ENCODE data around the gene TBC1D14. TPM values are rescaled to one million over a fixed set of nuclear protein-coding genes. Genes with fewer than 3 reads are reported as not detected.
"Not testable (repeated sequence)": the region's sequence is repeated elsewhere in the genome, so short reads cannot be mapped to it uniquely, and the experiment has no call there.

TBC1D14 gene
- polyA plus RNA-seq, 1 of the 3 experiments (the other 2 are of a cell fraction): 39.5 TPM

- TF ChIP-seq MEF2A (IDR thresholded peaks at IDR 0.05; ENCODE audit: borderline replicate concordance, low read depth): no peak
- TF ChIP-seq RFX5 (IDR thresholded peaks at IDR 0.05; ENCODE audit: low read length): no peak
- no peak for TF ChIP-seq CHD2 (IDR thresholded peaks at IDR 0.05; ENCODE audit: low read length, partially characterized antibody)
- TF ChIP-seq FOXJ3 (CRISPR knock-in tag; IDR thresholded peaks at IDR 0.05): no peak
- TF ChIP-seq PBX3 (IDR thresholded peaks at IDR 0.05): no peak
- no peak for TF ChIP-seq CTCF (IDR thresholded peaks at IDR 0.05)
- no peak for TF ChIP-seq SIN3A (IDR thresholded peaks at IDR 0.05; ENCODE audit: borderline replicate concordance, low read depth, low read length)
- TF ChIP-seq MXI1 (IDR thresholded peaks at IDR 0.05; ENCODE audit: low read depth, low read length): no peak
- no peak for TF ChIP-seq FOSL2 (IDR thresholded peaks at IDR 0.05; ENCODE audit: borderline replicate concordance, low read depth)
- no peak for TF ChIP-seq POLR2AphosphoS5 (IDR thresholded peaks at IDR 0.05; ENCODE audit: low read depth, low read length)
- TF ChIP-seq RXRA (IDR thresholded peaks at IDR 0.05; ENCODE audit: borderline replicate concordance, low read depth): no peak
- no peak for TF ChIP-seq TAF1 (IDR thresholded peaks at IDR 0.05; ENCODE audit: borderline replicate concordance, low read depth, low read length)
- no peak for TF ChIP-seq EP300 (IDR thresholded peaks at IDR 0.05; ENCODE audit: borderline replicate concordance in 1 of 2, low read depth in 1 of 2, low read length in 1 of 2)
- TF ChIP-seq SMC3 (IDR thresholded peaks at IDR 0.05; ENCODE audit: low read depth, low read length): no peak
- TF ChIP-seq ELF1 (IDR thresholded peaks at IDR 0.05): no peak
- TF ChIP-seq RCOR1 (IDR thresholded peaks at IDR 0.05; ENCODE audit: low read length): no peak
- TF ChIP-seq GABPA (IDR thresholded peaks at IDR 0.05; ENCODE audit: low read depth): no peak
- TF ChIP-seq USF1 (IDR thresholded peaks at IDR 0.05; ENCODE audit: borderline replicate concordance, low read depth): no peak
- no peak for TF ChIP-seq MAX (IDR thresholded peaks at IDR 0.05; ENCODE audit: low read depth)
- Histone ChIP-seq H3K4me3 (ENCODE audit: low read depth in 2 of 2, low read length in 1 of 2) (peak overlapping the region in 1 of 2 experiments; percentile 91; a peak in 2 of 4 replicates), H3K4me2 (peak overlapping the region; percentile 95)
Measured at GRCh38 chr4:6910960-6911874, 1.6 kb downstream of the TBC1D14 start.

GRCh38 chr4:6911917-6912316 lies 2.3 kb downstream of the TBC1D14 start:
- POLR2A ChIA-PET; H3K9ac ChIP-seq; H3K4me3 ChIP-seq (ENCODE audit: low read depth in 2 of 2, low read length in 1 of 2); H3K9me2 ChIP-seq; H3K27ac ChIP-seq (ENCODE audit: low read depth in 2 of 2, low read length in 1 of 2); H3K27me3 ChIP-seq (ENCODE audit: insufficient read depth); H3F3A ChIP-seq (replicated peaks; ENCODE audit: insufficient read depth); H4K20me1 ChIP-seq (ENCODE audit: insufficient read depth); H3K4me2 ChIP-seq; DNase-seq; H3K36me3 ChIP-seq (replicated peaks in 1 of 2; ENCODE audit: control insufficient read depth in 1 of 2, insufficient read depth in 2 of 2, low read length in 1 of 2); H2AFZ ChIP-seq (ENCODE audit: low read depth); H3K9me3 ChIP-seq: not testable (repeated sequence)
- H3K4me1 ChIP-seq (ENCODE audit: control insufficient read depth in 1 of 2, insufficient read depth in 2 of 2, low read depth in 1 of 2, low read length in 1 of 2): peaks cover 9 to 39% of the 10 kb centered on the region in 2 experiments; a peak in 2 of 4 replicates
- CTCF ChIA-PET: interaction anchor here (0.5 to 2.4 kb wide), 4 partner anchors 29 to 128 kb away, joined by 3 to 11 read pairs (median 4); no protein-coding TSS in a partner anchor
- 87% methylated on average over 10 of the region's 10 CpGs for WGBS (ENCODE audit: low lambda C conversion rate)
- peaks cover 19% of the 10 kb centered on the region for H3K79me2 ChIP-seq (ENCODE audit: insufficient read depth)

More at GRCh38 chr4:6910960-6911874, 1.6 kb downstream of the TBC1D14 start:
- H3K9ac ChIP-seq: no peak overlapping the region
- H3K36me3 ChIP-seq (replicated peaks in 1 of 2; ENCODE audit: control insufficient read depth in 1 of 2, insufficient read depth in 2 of 2, low read length in 1 of 2): no peaks in the 10 kb centered on the region
- H3K79me2 ChIP-seq (ENCODE audit: insufficient read depth): peaks cover 19% of the 10 kb centered on the region
- H4K20me1 ChIP-seq (ENCODE audit: insufficient read depth): no peaks in the 10 kb centered on the region; the same call in 1 of the 2 replicates
- POLR2A ChIA-PET: interaction anchor here (0.9 kb wide), 1 partner anchor 12 kb away, joined by 3 read pairs; no protein-coding TSS in a partner anchor
- H3K4me1 ChIP-seq (ENCODE audit: control insufficient read depth in 1 of 2, insufficient read depth in 2 of 2, low read depth in 1 of 2, low read length in 1 of 2): peaks cover 2 to 32% of the 10 kb centered on the region in 2 experiments; a peak in 2 of 4 replicates
- H2AFZ ChIP-seq (ENCODE audit: low read depth): no peak overlapping the region
- no peaks in the 10 kb centered on the region for H3K9me2 ChIP-seq
- no peaks in the 10 kb centered on the region for H3K9me3 ChIP-seq
- H3K27ac ChIP-seq (ENCODE audit: low read depth in 2 of 2, low read length in 1 of 2): no peak overlapping the region
- H3F3A ChIP-seq (replicated peaks; ENCODE audit: insufficient read depth): no peaks in the 10 kb centered on the region
- CTCF ChIA-PET: interaction anchor here (0.7 to 2.4 kb wide), 8 partner anchors 9 to 191 kb away, joined by 3 to 11 read pairs (median 4); partner anchors contain the start of gene GRPEL1
- H3K27me3 ChIP-seq (ENCODE audit: insufficient read depth): no peaks in the 10 kb centered on the region
- WGBS (ENCODE audit: low lambda C conversion rate): 97% methylated on average over 15 of the region's 15 CpGs
- no peak for DNase-seq
